GM19397 (cell line): ENCODE data around the gene MBL2.
A peak's percentile ranks its signal among the peaks of the same experiment; 100 is the strongest.

ENCODE experiments used
- ATAC-seq: cut with Tn5 transposase; IDR thresholded peaks from one replicate; pipeline ENCODE4 v1.9.1; 2021; ENCODE audit warnings: mild to moderate bottlenecking, moderate library complexity; ENCODE audit not compliant: unreplicated experiment

Gene MBL2

DNA sequence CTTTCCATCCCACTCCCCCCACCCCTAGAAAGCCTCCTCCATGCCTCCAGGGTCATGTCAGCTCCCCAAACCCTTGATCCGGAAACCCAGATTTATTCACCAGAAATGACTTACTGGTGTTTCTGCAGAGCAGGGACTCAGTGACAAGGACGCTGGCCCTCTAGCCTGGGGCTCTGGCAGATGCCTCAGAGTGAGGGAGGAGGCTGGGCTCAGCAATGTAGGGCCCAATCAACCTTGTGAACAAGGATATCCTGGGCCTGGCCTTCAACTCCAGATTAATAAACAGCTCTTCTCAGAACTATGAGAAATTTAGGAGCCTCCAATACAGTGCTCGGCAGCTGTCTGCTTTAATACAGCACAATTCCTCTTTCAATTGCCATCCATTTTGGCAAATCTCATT is at the start of gene MBL2:
TSS of gene MBL2 (minus strand) at position 162 of the 400 bp plus-strand sequence. CDS start 1,149 bp downstream, outside the sequence.
- ATAC-seq: no peak

GRCh38 chr10:52820309-52820708 is 47.7 kb upstream of the MBL2 start:
- ATAC-seq: no peak

DNA sequence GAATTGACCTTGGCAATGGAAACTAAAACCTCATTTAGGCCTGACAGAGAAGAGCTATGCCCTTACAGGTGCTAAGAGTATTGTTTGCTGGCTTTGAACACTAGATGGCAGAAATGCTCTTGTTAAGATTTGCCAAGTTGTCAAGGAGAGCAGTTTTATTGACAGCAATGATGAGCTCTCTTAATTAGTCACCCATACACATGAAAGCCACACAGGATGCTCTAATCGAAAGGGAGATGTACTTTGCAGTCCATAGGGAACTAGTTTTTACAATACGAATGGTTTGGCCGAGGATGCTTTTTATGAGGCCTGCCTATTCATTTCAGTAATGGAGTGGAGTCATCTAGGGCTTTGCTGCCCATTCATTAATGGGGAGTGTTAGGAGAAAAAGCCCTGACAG is 45.4 kb upstream of the MBL2 start:
- ATAC-seq: peak; percentile 89

DNA sequence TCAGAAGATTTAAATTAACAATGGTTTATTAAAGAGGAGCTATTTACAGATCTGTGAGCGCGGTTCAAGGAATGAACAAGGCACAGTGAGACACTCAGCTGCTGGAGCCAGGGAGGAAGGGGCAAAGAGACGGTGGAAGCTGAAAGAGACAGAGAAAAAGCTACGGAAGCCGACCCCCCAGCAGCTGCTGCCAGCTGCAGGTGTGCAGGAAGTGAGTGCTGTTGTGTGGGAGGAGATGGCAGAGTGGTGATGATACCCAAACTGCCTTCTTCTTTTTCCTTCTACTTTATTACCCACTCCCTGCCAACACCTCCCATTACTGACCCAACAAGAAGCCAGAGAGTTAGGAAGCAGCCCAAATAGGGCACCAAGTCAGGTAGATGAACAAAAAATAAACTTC is 41.9 kb upstream of the MBL2 start:
- ATAC-seq: peak; percentile 53

- ATAC-seq: no peak
These were observed 39.2 kb upstream of the MBL2 start for GRCh38 chr10:52811776-52812175.

DNA sequence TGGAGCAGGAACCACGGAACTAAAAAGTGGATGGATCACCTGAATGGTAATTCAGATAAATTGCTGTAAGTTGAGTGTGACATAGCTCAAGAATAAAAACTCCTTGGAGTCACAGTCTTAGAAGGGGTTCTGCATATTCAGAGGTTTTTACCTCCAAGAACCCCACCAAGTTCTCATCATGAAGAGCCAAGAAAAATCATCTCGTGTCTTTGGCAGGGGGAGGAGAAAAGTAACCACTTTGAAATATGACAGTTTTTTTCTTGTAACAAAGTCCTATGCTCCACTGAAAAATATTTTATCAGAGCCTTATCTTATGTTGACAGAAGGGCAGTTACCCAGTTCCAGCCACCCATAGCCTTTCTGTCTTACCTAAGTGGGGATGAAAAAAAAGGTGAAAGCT is 38.2 kb upstream of the MBL2 start:
- no peak for ATAC-seq

GRCh38 chr10:52807803-52808202 is 35.2 kb upstream of the MBL2 start:
- ATAC-seq: no peak

DNA sequence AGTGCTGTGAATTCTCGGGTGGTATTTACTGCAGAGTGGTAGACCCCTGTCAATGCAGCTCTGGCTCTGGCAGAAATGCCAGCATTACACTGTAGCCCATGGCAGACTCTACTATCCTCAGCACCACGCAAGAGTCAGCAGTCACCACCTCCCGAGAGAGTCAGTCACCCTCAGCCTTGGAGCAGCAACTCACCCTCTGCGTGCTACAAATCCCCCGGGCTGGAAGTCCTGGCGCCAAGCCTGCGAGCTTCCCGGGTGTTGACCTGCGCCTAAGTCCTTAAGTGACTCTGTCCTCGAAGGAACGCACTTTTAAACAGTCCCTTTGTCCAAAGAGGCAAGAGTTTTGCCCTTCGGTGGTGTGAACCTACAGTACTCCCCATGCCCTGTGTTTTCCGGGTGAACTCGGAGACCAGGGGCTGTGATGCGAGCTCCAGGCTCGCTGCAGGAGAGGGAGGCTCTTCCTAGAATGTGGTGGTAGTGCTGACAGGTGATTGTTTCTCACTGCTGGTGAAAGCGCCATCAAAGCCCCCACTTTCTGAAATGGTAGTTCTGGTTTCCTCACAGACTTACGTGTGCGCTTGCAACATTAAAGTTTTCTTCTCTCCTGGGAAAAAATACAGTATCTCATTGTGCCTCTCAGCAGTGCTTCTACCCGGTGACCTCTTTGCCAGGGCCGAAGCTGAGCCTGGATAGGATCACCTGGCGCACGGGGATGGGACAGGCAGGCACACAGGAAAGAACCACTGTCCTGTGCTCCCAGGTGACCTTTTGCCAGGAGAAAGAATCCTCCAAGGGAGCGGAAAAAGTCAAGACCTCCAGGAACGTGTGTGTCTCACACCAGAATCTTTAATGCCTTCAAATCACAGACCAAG is 33.1 kb upstream of the MBL2 start:
- no peak for ATAC-seq

DNA sequence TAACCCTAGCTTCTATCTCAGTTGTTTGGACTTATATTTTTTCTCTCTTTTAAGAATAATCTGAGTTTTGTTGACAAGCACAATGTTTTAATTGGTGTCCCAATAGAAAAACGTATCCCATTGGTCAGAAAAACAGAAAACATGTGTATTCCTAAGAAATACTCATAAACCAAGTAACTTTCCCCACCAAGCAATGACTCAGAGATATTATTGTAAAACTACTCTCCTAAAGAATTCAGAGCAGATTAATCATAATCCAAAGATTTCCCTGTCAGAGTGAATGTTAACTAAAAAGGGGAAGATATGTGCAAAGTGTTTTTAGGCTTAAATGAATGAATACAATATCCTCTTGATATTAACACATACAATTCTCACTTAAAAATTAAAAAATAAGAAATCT is 29.4 kb upstream of the MBL2 start:
- ATAC-seq: no peak

GRCh38 chr10:52786098-52786497 is 13.5 kb upstream of the MBL2 start:
- ATAC-seq: no peak

GRCh38 chr10:52785418-52785817 is 12.8 kb upstream of the MBL2 start:
- no peak for ATAC-seq

- ATAC-seq: no peak
These were observed 11.1 kb upstream of the MBL2 start for GRCh38 chr10:52783726-52784125.

DNA sequence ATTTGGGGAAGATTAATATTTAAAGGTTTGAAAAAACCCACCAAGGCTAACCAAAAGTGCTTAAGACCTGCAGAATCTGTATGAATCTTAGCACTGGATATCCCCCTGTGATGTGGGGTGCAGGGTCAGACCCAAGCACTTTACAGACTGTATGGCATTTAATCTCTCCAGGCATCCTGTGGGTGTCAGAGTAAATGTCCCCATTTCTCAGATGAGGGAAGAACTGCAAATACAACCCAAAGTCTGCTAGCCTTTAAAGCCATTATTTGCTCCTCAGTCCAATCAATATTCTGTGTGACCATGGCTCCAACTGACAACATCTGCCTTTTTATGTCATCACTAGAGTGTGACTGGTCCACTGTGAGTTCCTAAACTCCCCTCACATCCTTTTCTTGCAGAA is 10.0 kb upstream of the MBL2 start:
- no peak for ATAC-seq

DNA sequence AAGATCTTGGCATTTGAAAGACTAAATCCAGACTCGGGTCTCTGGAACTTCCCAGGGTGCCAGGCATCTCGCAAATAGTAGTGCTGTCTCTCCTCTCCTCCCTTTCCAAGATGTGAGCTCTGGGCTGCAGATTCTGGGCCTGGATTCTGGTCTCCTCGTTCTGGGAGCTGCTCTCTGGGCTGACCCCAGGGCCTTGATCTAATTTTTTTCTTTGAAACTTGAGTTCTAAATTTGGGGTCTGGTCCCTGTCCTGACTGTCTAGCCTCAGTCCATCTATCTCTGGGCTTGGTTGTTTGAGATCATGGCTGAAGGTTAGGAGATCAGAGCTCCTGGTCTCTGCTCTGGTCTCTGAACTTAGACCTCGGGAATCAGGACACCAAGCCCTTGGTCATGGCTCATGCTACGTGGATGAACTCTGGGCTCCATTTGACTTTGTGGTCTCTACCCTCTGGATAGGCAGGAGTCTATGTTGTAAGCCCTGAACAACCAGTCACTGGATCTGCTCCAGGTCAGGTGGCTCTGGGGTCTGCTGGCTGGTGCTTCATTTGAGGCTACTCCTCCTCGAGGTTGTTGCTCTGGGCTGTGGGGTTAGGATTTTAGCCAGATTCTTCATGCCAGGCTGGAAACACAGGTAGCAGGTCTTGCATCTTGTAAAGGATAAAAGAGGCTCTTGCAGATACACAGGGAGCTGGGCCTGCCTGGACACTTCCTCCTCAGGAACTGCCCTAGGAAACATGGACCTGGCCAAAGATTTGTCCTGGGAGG is 8.0 kb upstream of the MBL2 start:
- peak; percentile 7 for ATAC-seq

DNA sequence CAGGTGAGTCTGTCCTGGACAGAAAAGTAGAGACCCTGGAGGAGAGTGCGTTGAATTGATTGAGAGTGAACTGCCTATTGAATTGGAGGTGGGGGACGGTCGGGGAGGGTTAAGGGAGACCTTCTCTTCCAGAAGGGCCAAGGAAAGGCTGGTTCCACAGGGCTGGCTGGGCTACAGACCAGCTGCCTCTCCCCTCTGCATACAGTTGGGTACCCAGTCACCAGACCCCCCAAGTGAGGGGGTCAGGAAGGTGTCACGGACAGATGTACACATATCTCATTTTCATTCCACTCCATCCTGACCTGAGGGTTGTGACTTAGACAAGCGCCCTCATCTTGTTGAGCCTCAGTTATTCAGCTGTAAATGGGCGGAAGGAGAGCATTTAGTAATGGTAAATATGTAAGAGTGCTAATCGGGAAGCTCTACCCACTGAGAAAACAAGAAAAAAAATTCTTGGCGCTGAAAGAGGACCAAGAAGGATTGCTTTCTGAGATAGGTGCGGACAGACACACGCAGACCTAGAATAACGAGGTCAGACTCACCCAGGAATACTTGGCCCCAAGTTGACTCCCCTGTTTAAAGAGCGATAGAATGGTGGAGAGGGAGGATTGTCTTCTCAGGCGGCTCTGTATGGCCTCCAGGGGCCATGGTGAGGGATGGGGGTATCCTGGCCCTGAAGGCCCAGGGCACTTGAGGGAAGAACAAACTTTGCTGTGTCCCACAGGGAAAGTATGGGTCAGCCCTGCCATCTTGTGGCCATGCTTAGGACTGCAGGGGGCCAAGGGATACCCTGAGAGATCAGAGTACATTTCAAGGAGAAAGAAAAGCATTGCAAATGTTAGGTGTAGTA is 7.2 kb upstream of the MBL2 start:
- ATAC-seq: peak; percentile 87

- ATAC-seq: no peak
These were observed 6.2 kb upstream of the MBL2 start for GRCh38 chr10:52778511-52779392.

DNA sequence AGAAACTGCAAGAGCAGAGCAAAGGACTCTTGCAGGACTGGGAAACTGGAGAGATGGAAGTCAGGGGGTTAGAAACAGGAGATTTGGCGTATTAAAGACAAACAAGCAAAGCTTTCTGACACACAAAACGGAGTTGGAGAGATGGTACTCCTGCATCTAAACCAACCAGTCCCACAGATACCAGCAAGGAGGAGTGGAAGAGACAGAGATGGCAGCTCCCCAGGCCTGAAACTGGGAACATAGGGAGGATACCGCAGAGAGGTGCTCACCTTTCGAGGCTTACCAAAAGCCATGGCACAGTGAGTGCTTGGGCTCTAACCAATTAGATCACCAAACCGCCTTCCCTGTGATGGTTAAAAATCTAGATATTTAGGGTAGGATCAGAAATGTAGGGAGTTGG is 4.8 kb upstream of the MBL2 start:
- ATAC-seq: no peak

GRCh38 chr10:52776471-52776903 is 3.9 kb upstream of the MBL2 start:
- ATAC-seq: no peak

DNA sequence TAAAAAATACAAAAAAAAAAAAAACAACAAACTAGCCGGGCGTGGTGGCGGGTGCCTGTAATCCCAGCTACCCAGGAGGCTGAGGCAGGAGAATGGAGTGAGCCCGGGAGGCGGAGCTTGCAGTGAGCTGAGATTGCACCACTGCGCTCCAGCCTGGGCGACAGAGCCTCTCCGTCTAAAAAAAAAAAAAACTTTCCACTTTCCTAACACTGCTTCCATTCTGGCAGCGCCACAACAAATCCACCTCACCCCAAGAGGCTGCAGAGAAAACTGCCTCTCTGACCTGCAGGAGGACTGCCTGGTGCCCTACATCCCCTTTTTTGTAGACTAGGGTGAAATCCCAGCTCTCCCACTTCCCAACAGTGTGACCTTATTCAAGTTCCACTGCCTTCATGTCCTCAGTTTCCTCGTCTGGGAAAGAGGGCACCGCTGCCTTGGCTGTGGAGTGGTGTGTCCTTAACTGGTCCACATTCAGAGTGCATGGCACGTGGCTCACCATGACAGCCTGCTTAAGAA is 2.6 kb upstream of the MBL2 start:
- no peak for ATAC-seq

GRCh38 chr10:52774600-52775106 is 2.1 kb upstream of the MBL2 start:
- ATAC-seq: no peak
